HepG2 (cell line): ENCODE results near the gene ATP6V1F. TPM values are rescaled to one million over a fixed set of nuclear protein-coding genes. Genes with fewer than 3 reads are reported as not detected.

ENCODE experiments used
- ATAC-seq: fragments of 200-7000 bp; cut with Tn5 transposase; 3 replicates; pipeline ENCODE4 v1.9.1; 2020; ENCODE audit warnings: mild to moderate bottlenecking, moderate library complexity
- BruUV-seq: library from RNA; stranded (reverse); fragments of 400-500 nt; replicated peaks from 2 replicates; lab custom pipeline; 2021; lab: Mats Ljungman, UMichigan
- CTCF ChIA-PET: fragments of 300-600 bp; formaldehyde crosslinking; extraction: SDS; loops from one replicate; lab custom pipeline; 2021; ENCODE audit warnings: low total read pairs, inconsistent platforms, low intra/inter-chr PET ratio; lab: Yijun Ruan, JAX
- POLR2A ChIA-PET: fragments of 350-600 bp; sonication (Branson Sonifier 250); formaldehyde crosslinking; loops from one replicate; lab custom pipeline; 2020; ENCODE audit warnings: antibody characterized with exemption, inconsistent platforms; lab: Yijun Ruan, JAX
- DNase-seq: peaks from one replicate; pipeline ENCODE4 v3.0.0-alpha.2; 2015; ENCODE audit warnings: low spot score
- FAIRE-seq: peaks from 3 replicates; lab custom pipeline; 2011; peaks lifted over from hg19 to GRCh38; lab: Jason Lieb, UNC
- H2AFZ ChIP-seq: one replicate; pipeline ENCODE4 v1.6.1; 2011; ENCODE audit warnings: low read length, inconsistent platforms
- H3K27ac ChIP-seq: fragments of 300-600 bp; 3 replicates; pipeline ENCODE4 v1.8.0; 2011; ENCODE audit warnings: mixed run types, mild to moderate bottlenecking, mixed read lengths, low read length, inconsistent platforms; ENCODE audit not compliant: insufficient read depth; ENCODE audit errors: extremely low read length
- H3K27me3 ChIP-seq, 2 experiments: fragments of 200-600 bp in 1 of 2; 2 replicates in 1 of 2; 3 replicates in 1 of 2; pipeline versions ENCODE4 v1.6.0 to v1.8.0; 2011; ENCODE audit warnings: low read length in 2 of 2, mild to moderate bottlenecking in 2 of 2, moderate library complexity in 2 of 2, inconsistent platforms in 1 of 2; ENCODE audit not compliant: insufficient read depth in 2 of 2, control insufficient read depth in 1 of 2
- H3K36me3 ChIP-seq, 2 experiments: fragments of 200-600 bp in 1 of 2; replicated peaks in 1 of 2; 2 replicates in 1 of 2; 3 replicates in 1 of 2; pipeline versions ENCODE4 v1.5.1 to v1.8.0; 2011; ENCODE audit warnings: low read length in 2 of 2, inconsistent platforms in 1 of 2; ENCODE audit not compliant: insufficient read depth in 2 of 2, control insufficient read depth in 1 of 2
- H3K4me1 ChIP-seq: 2 replicates; pipeline ENCODE4 v1.5.1; 2012; ENCODE audit warnings: low read length, inconsistent platforms; ENCODE audit not compliant: insufficient read depth
- H3K4me2 ChIP-seq: 2 replicates; pipeline ENCODE4 v1.6.0; 2011; ENCODE audit warnings: low read depth, low read length, inconsistent platforms
- H3K4me3 ChIP-seq, 3 experiments: fragments of 200-600 bp in 1 of 3; sonication (generic), shearing (Covaris generic) in 1 of 3; replicated peaks in 1 of 3; 2 replicates each; pipeline ENCODE4 v1.5.1; 2011 to 2016; ENCODE audit warnings: low read length in 3 of 3, inconsistent platforms in 2 of 3, low read depth in 2 of 3, mild to moderate bottlenecking in 2 of 3, control low read depth in 1 of 3, mixed read lengths in 1 of 3; ENCODE audit not compliant: insufficient read depth in 1 of 3
- H3K79me2 ChIP-seq: one replicate; pipeline ENCODE4 v1.6.1; 2011; ENCODE audit warnings: low read length, inconsistent platforms; ENCODE audit not compliant: insufficient read depth
- H3K9ac ChIP-seq: 2 replicates; pipeline ENCODE4 v1.6.0; 2011; ENCODE audit warnings: mild to moderate bottlenecking, low read depth, low read length, inconsistent platforms; ENCODE audit not compliant: insufficient read depth
- H3K9me3 ChIP-seq: 2 replicates; pipeline ENCODE4 v1.5.1; 2012; ENCODE audit warnings: mild to moderate bottlenecking, low read length
- H4K20me1 ChIP-seq: 2 replicates; pipeline ENCODE4 v1.6.0; 2011; ENCODE audit warnings: inconsistent platforms, mild to moderate bottlenecking, low read length, moderate library complexity; ENCODE audit not compliant: insufficient read depth
- ARNTL ChIP-seq: sonication (generic); formaldehyde crosslinking; IDR thresholded peaks from 2 replicates; pipeline ENCODE4 v1.4.0; 2020; ENCODE audit warnings: mild to moderate bottlenecking, missing genetic modification reagents
- ATF6 ChIP-seq: sonication (generic); formaldehyde crosslinking; conservative IDR thresholded peaks from 2 replicates; pipeline ENCODE4 v1.4.0; 2020; ENCODE audit warnings: missing genetic modification reagents
- RARG ChIP-seq: sonication (generic); formaldehyde crosslinking; IDR thresholded peaks from 2 replicates; pipeline ENCODE4 v1.4.0; 2020; ENCODE audit warnings: low read depth, mild to moderate bottlenecking, missing genetic modification reagents
- STAG1 ChIP-seq: sonication (generic); formaldehyde crosslinking; IDR thresholded peaks from 2 replicates; pipeline ENCODE4 v1.4.0; 2020; ENCODE audit warnings: missing genetic modification reagents
- UBTF ChIP-seq: sonication (generic); formaldehyde crosslinking; IDR thresholded peaks from 2 replicates; pipeline ENCODE4 v1.4.0; 2020; ENCODE audit warnings: mild to moderate bottlenecking, missing genetic modification reagents
- ZNF326 ChIP-seq: sonication (generic); formaldehyde crosslinking; IDR thresholded peaks from 2 replicates; pipeline ENCODE4 v1.4.0; 2020; ENCODE audit warnings: missing genetic modification reagents, borderline replicate concordance
- ZNF678 ChIP-seq: sonication (generic); formaldehyde crosslinking; IDR thresholded peaks from 2 replicates; pipeline ENCODE4 v1.4.0; 2020; ENCODE audit warnings: mild to moderate bottlenecking, missing genetic modification reagents
- ZNF710 ChIP-seq: sonication (generic); formaldehyde crosslinking; IDR thresholded peaks from 2 replicates; pipeline ENCODE4 v1.5.0; 2020; ENCODE audit warnings: mild to moderate bottlenecking, missing genetic modification reagents, borderline replicate concordance
- ZNF839 ChIP-seq: sonication (generic); formaldehyde crosslinking; IDR thresholded peaks from 2 replicates; pipeline ENCODE4 v1.4.0; 2020; ENCODE audit warnings: missing genetic modification reagents, mild to moderate bottlenecking, borderline replicate concordance
- WGBS: methylation state at CpG from one replicate; pipeline ENCODE4 v1.1.6; 2017; ENCODE audit warnings: low lambda C conversion rate; 5-methylcytosine and 5-hydroxymethylcytosine counted together
- in situ Hi-C: cut with HindIII; loops from 2 replicates; pipeline ENCODE4 v1.10.0; 2017; ENCODE audit warnings: low pct_unique_long_range_greater_than_20kb; ENCODE audit not compliant: extremely low pct_ligation_motif_present
- intact Hi-C: fragments of 100-400 bp; cut with micrococcal nuclease; formaldehyde crosslinking; loops from one replicate; pipeline ENCODE4 v1.10.0; 2022; ENCODE audit not compliant: unreplicated experiment
- polyA plus RNA-seq, 8 experiments: library from polyadenylated mRNA; depleted of rRNA in 3 of 8; stranded (reverse) in 7 of 8; unstranded in 1 of 8; fragments of >200 nt; fragmentation: Illumina TruSeq in 4 of 8; extraction: Trizol in 4 of 8; gene quantifications; 2 replicates each; pipeline versions ENCODE4 v1.2.1 to v1.2.3, GENCODE V29; 2011 to 2016; ENCODE audit warnings: low read depth in 4 of 8, missing spikeins in 1 of 8, mixed read lengths in 1 of 8; ENCODE audit not compliant: insufficient read depth in 1 of 8
- total RNA-seq, 5 experiments: library from RNA; depleted of rRNA; stranded (reverse); fragments of >200 nt; fragmentation: Illumina TruSeq; extraction: Trizol; gene quantifications; 2 replicates each; pipeline ENCODE4 v1.2.3, GENCODE V29; 2016; ENCODE audit warnings: low read depth in 1 of 5

The ATP6V1F gene
- total and polyA plus RNA-seq, 2 of the 13 experiments (the other 11 are each of a cell fraction or from before 2014, with no cell fraction given), result 87.2 to 132 TPM

GRCh38 chr7:128830231-128831177, 32.2 kb upstream of the ATP6V1F start, which contains the start of gene FLNC:
TSS of gene FLNC (plus strand) at chr7:128830406. CDS start at chr7:128830638, 232 bp downstream.
- Histone ChIP-seq H3K9me3 (no peaks in the 10 kb centered on the region), H3K4me3 (no peak within 1 kb of the TSS), H2AFZ (no peak within 1 kb of the TSS), H3K79me2 (no peaks in the 10 kb centered on the region), H3K4me2 (no peak within 1 kb of the TSS), H3K27me3 (peaks cover 3 to 25% of the 10 kb centered on the region in 2 experiments; a peak in 4 of 5 replicates), H3K4me1 (peaks cover 42% of the 10 kb centered on the region), H3K27ac (no peak within 1 kb of the TSS), H4K20me1 (no peaks in the 10 kb centered on the region), H3K9ac (no peak within 1 kb of the TSS), H3K36me3 (no peaks in the 10 kb centered on the region)
- BruUV-seq, result no TSS peak
- TF ChIP-seq UBTF (no peak), ZNF710 (CRISPR knock-in tag) (no peak), ZNF678 (CRISPR knock-in tag) (no peak), ATF6 (CRISPR knock-in tag) (no peak), ARNTL (CRISPR knock-in tag) (no peak), ZNF326 (no peak), STAG1 (CRISPR knock-in tag) (no peak), RARG (CRISPR knock-in tag) (no peak), ZNF839 (no peak)
- intact Hi-C loops, result no loop called here
- CTCF ChIA-PET, result no interaction called here
- no peak for ATAC-seq
- WGBS, result 94% methylated on average over 80 of the region's 109 CpGs
- POLR2A ChIA-PET, result no interaction called here
- no peak for DNase-seq
- in situ Hi-C loops, result no loop called here
- no peak for FAIRE-seq
